NOMO-1 treated with DMSO at 0.1 percent for 48 hours (cell line): ENCODE data around the gene RNF13.
A peak's percentile ranks its signal among the peaks of the same experiment; 100 is the strongest.

Experiments used
- DNase-seq: peaks from one replicate; lab custom pipeline; 2025; ENCODE audit not compliant: unreplicated experiment; lab: John Stamatoyannopoulos, UW

Gene RNF13

GRCh38 chr3:149812606-149813366, at the start of gene RNF13:
Gene RNF13, plus strand, starts transcription at chr3:149813215. Its CDS starts 32,812 bp downstream, at chr3:149846027.
- peak; percentile 92 for DNase-seq

GRCh38 chr3:149763565-149764195, 49.3 kb upstream of the RNF13 start:
- DNase-seq: no peak

- DNase-seq: no peak
Measured at GRCh38 chr3:149764302-149764701, 48.7 kb upstream of the RNF13 start.

GRCh38 chr3:149765762-149766334, 47.2 kb upstream of the RNF13 start:
- peak; percentile 49 for DNase-seq

GRCh38 chr3:149767720-149768119, 45.3 kb upstream of the RNF13 start:
- DNase-seq: no peak

- no peak for DNase-seq
Measured at GRCh38 chr3:149768704-149769103, 44.3 kb upstream of the RNF13 start.

GRCh38 chr3:149770246-149770645, 42.8 kb upstream of the RNF13 start:
- no peak for DNase-seq

- peak; percentile 36 for DNase-seq
Measured at GRCh38 chr3:149771652-149772271, 41.3 kb upstream of the RNF13 start.

GRCh38 chr3:149772861-149773260, 40.2 kb upstream of the RNF13 start:
- DNase-seq: no peak

- DNase-seq: no peak
Measured at GRCh38 chr3:149776170-149776569, 36.8 kb upstream of the RNF13 start.

GRCh38 chr3:149777414-149778214, 35.4 kb upstream of the RNF13 start:
- no peak for DNase-seq

GRCh38 chr3:149781211-149781610, 31.8 kb upstream of the RNF13 start:
- peak; percentile 87 for DNase-seq

GRCh38 chr3:149781741-149782140, 31.3 kb upstream of the RNF13 start:
- DNase-seq: no peak

GRCh38 chr3:149783576-149783975, 29.4 kb upstream of the RNF13 start:
- peak; percentile 92 for DNase-seq

- DNase-seq: no peak
Measured at GRCh38 chr3:149784064-149784704, 28.8 kb upstream of the RNF13 start.

- no peak for DNase-seq
Measured at GRCh38 chr3:149790268-149790667, 22.7 kb upstream of the RNF13 start.

- DNase-seq: no peak
Measured at GRCh38 chr3:149790698-149791097, 22.3 kb upstream of the RNF13 start.

GRCh38 chr3:149792452-149793270, 20.4 kb upstream of the RNF13 start, which contains the start of gene ANKUB1:
Gene ANKUB1, minus strand, starts transcription at chr3:149792554. Its CDS starts 188 bp downstream, at chr3:149792366.
- no peak for DNase-seq

GRCh38 chr3:149796026-149796425, 17.0 kb upstream of the RNF13 start:
- peak; percentile 81 for DNase-seq
